HepG2 (cell line): ENCODE data around the gene GZF1. TPM values are rescaled to one million over a fixed set of nuclear protein-coding genes. Genes with fewer than 3 reads are reported as not detected.

Experiments used
- HMGXB3 ChIP-seq: sonication (generic); formaldehyde crosslinking; IDR thresholded peaks from 2 replicates; pipeline ENCODE4 v1.4.0; 2020; ENCODE audit warnings: missing genetic modification reagents, borderline replicate concordance
- HOXA3 ChIP-seq: sonication (generic); formaldehyde crosslinking; IDR thresholded peaks from 2 replicates; pipeline ENCODE4 v1.5.0; 2020; ENCODE audit warnings: missing genetic modification reagents
- KDM2A ChIP-seq: sonication (generic); formaldehyde crosslinking; IDR thresholded peaks from 2 replicates; pipeline ENCODE4 v1.4.0; 2020; ENCODE audit warnings: low read depth, missing genetic modification reagents, borderline replicate concordance
- MBD4 ChIP-seq: IDR thresholded peaks from 2 replicates; pipeline ENCODE4 v1.6.1; 2012; ENCODE audit warnings: low read length, inconsistent platforms, borderline replicate concordance
- RAD21 ChIP-seq: fragments of 450-650 bp; formaldehyde crosslinking; IDR thresholded peaks from 2 replicates; pipeline ENCODE4 v1.5.0; 2020; ENCODE audit warnings: mild to moderate bottlenecking
- SMARCE1 ChIP-seq: fragments of 450-650 bp; IDR thresholded peaks from 2 replicates; pipeline ENCODE4 v1.6.1; 2017; ENCODE audit warnings: borderline replicate concordance
- THAP9 ChIP-seq: sonication (generic); formaldehyde crosslinking; IDR thresholded peaks from 2 replicates; pipeline ENCODE4; 2020; ENCODE audit warnings: missing genetic modification reagents, mild to moderate bottlenecking, borderline replicate concordance
- ZNF124 ChIP-seq: sonication (generic); formaldehyde crosslinking; IDR thresholded peaks from 2 replicates; pipeline ENCODE4 v1.4.0; 2020; ENCODE audit warnings: missing genetic modification reagents
- ZNF275 ChIP-seq: sonication (generic); formaldehyde crosslinking; IDR thresholded peaks from 2 replicates; pipeline ENCODE4 v1.8.0; 2022; ENCODE audit warnings: missing genetic modification reagents, mild to moderate bottlenecking, inconsistent platforms, borderline replicate concordance
- polyA plus RNA-seq, 8 experiments: library from polyadenylated mRNA; depleted of rRNA in 3 of 8; stranded (reverse) in 7 of 8; unstranded in 1 of 8; fragments of >200 nt; fragmentation: Illumina TruSeq in 4 of 8; extraction: Trizol in 4 of 8; gene quantifications; 2 replicates each; pipeline versions ENCODE4 v1.2.1 to v1.2.3, GENCODE V29; 2011 to 2016; ENCODE audit warnings: low read depth in 4 of 8, missing spikeins in 1 of 8, mixed read lengths in 1 of 8; ENCODE audit not compliant: insufficient read depth in 1 of 8
- total RNA-seq, 5 experiments: library from RNA; depleted of rRNA; stranded (reverse); fragments of >200 nt; fragmentation: Illumina TruSeq; extraction: Trizol; gene quantifications; 2 replicates each; pipeline ENCODE4 v1.2.3, GENCODE V29; 2016; ENCODE audit warnings: low read depth in 1 of 5
- TF ChIP-seq, protein P1 (sequence below): sonication (generic); formaldehyde crosslinking; IDR thresholded peaks from 2 replicates; pipeline ENCODE4 v1.4.0; 2020; ENCODE audit warnings: mild to moderate bottlenecking, low read depth, missing genetic modification reagents
- TF ChIP-seq, protein P2 (sequence below): sonication (generic); formaldehyde crosslinking; IDR thresholded peaks from 2 replicates; pipeline ENCODE4 v1.4.0; 2020; ENCODE audit warnings: missing genetic modification reagents

The GZF1 gene
- total and polyA plus RNA-seq, 2 of the 13 experiments (the other 11 are each of a cell fraction or from before 2014, with no cell fraction given): 16.9 to 26.0 TPM

- TF ChIP-seq HMGXB3 (no peak), SMARCE1 (no peak), ZNF124 (CRISPR knock-in tag) (no peak), THAP9 (CRISPR knock-in tag) (no peak), RAD21 (CRISPR knock-in tag) (no peak), MBD4 (no peak), ZNF275 (CRISPR knock-in tag) (no peak), KDM2A (no peak), HOXA3 (CRISPR knock-in tag) (no peak)
- TF ChIP-seq, protein P1, sequence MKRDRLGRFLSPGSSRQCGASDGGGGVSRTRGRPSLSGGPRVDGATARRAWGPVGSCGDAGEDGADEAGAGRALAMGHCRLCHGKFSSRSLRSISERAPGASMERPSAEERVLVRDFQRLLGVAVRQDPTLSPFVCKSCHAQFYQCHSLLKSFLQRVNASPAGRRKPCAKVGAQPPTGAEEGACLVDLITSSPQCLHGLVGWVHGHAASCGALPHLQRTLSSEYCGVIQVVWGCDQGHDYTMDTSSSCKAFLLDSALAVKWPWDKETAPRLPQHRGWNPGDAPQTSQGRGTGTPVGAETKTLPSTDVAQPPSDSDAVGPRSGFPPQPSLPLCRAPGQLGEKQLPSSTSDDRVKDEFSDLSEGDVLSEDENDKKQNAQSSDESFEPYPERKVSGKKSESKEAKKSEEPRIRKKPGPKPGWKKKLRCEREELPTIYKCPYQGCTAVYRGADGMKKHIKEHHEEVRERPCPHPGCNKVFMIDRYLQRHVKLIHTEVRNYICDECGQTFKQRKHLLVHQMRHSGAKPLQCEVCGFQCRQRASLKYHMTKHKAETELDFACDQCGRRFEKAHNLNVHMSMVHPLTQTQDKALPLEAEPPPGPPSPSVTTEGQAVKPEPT: no peak
- TF ChIP-seq, protein P2, sequence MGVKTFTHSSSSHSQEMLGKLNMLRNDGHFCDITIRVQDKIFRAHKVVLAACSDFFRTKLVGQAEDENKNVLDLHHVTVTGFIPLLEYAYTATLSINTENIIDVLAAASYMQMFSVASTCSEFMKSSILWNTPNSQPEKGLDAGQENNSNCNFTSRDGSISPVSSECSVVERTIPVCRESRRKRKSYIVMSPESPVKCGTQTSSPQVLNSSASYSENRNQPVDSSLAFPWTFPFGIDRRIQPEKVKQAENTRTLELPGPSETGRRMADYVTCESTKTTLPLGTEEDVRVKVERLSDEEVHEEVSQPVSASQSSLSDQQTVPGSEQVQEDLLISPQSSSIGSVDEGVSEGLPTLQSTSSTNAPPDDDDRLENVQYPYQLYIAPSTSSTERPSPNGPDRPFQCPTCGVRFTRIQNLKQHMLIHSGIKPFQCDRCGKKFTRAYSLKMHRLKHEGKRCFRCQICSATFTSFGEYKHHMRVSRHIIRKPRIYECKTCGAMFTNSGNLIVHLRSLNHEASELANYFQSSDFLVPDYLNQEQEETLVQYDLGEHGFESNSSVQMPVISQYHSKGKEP (CRISPR knock-in tag): no peak
Measured at GRCh38 chr20:23419995-23420901, 58.3 kb downstream of the GZF1 start (continued).
